Measurements from ENCODE around the gene SPTLC1.

DNA sequence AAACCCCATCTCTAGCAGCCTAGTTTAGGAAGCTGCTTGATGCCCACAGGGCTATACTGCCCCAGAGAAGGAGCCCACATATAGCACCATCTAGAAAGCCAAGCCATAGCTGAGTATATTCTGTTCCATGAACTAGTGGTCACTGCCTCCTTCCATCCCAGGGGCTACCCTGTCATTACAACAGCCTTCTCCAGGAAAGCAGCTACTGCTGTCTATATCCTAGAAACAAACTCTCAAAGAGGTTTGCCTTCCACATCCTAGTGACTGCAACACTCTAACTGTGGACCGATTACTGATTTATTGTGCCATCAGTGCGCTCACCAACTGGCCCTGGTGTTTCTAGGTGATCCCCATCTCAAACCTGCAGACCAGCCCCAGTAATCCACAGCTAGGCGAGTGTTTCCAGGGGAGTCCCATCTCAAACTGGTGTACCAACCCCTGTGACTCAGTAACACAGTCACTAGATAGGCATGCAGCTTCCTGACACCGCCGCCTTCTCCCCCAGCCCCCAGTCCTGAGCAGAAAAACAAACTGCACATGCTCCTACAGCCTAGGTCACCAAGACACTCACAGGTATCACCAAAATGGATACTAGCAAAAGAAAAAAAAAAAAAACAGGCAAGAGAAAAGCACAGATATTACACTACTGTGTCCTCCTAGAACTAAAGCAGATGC is 14.8 kb downstream of the SPTLC1 start:
- no peak for TF ChIP-seq BHLHE40 (IDR thresholded peaks at IDR 0.05; ENCODE audit: low read depth, low read length)
- no peak for TF ChIP-seq RAD21 (conservative IDR thresholded peaks at IDR 0.05 in 1 of 2, IDR thresholded peaks at IDR 0.05 in 1 of 2)
- TF ChIP-seq, protein P1, sequence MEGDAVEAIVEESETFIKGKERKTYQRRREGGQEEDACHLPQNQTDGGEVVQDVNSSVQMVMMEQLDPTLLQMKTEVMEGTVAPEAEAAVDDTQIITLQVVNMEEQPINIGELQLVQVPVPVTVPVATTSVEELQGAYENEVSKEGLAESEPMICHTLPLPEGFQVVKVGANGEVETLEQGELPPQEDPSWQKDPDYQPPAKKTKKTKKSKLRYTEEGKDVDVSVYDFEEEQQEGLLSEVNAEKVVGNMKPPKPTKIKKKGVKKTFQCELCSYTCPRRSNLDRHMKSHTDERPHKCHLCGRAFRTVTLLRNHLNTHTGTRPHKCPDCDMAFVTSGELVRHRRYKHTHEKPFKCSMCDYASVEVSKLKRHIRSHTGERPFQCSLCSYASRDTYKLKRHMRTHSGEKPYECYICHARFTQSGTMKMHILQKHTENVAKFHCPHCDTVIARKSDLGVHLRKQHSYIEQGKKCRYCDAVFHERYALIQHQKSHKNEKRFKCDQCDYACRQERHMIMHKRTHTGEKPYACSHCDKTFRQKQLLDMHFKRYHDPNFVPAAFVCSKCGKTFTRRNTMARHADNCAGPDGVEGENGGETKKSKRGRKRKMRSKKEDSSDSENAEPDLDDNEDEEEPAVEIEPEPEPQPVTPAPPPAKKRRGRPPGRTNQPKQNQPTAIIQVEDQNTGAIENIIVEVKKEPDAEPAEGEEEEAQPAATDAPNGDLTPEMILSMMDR (IDR thresholded peaks at IDR 0.05), result no peak
- no peak for TF ChIP-seq EP300 (IDR thresholded peaks at IDR 0.05)
- TF ChIP-seq CHD2 (IDR thresholded peaks at IDR 0.05; ENCODE audit: low read length, partially characterized antibody), result no peak
